ENCODE measurements around the gene PPP2R5C.
A peak's percentile ranks its signal among the peaks of the same experiment; 100 is the strongest.

The PPP2R5C gene

GRCh38 chr14:101884089-101884933 is 122.8 kb downstream of the PPP2R5C start:
- Histone ChIP-seq H3K4me1 (ENCODE audit: control insufficient read depth, insufficient read depth, low read length) (no peaks in the 10 kb centered on the region), H3K4me3 (ENCODE audit: low read depth, low read length) (no peak overlapping the region), H3K27ac (ENCODE audit: extremely low read depth, low read depth, low read length) (no peak overlapping the region), H3K36me3 (ENCODE audit: control insufficient read depth in 2 of 2, insufficient read depth in 1 of 2, low read length in 2 of 2) (peaks cover 19 to 65% of the 10 kb centered on the region in 2 experiments), H3K9me3 (ENCODE audit: control insufficient read depth, insufficient read depth, low read depth, low read length) (no peaks in the 10 kb centered on the region)
- ChIA-PET POLR2A (no interaction called here), CTCF (no interaction called here)
- TF ChIP-seq ZNF830 (tag by site-specific recombination; IDR thresholded peaks at IDR 0.05; ENCODE audit: low read depth) (no peak), ZBTB8A (tag by site-specific recombination; IDR thresholded peaks at IDR 0.05) (no peak), ZNF10 (tag by site-specific recombination; IDR thresholded peaks at IDR 0.05) (peak; percentile 89)

- TF ChIP-seq ZNF654 (tag by site-specific recombination; IDR thresholded peaks at IDR 0.05; ENCODE audit: low read depth) (no peak), ZNF354C (tag by site-specific recombination; IDR thresholded peaks at IDR 0.05; ENCODE audit: borderline replicate concordance, low read depth) (no peak), ZNF18 (tag by site-specific recombination; IDR thresholded peaks at IDR 0.05) (no peak), ZSCAN16 (tag by site-specific recombination; IDR thresholded peaks at IDR 0.05) (no peak)
- H3K4me3 ChIP-seq (ENCODE audit: low read depth, low read length): no peak overlapping the region
- CTCF ChIA-PET: no interaction called here
- peaks cover 19 to 67% of the 10 kb centered on the region in 2 experiments for H3K36me3 ChIP-seq (ENCODE audit: control insufficient read depth in 2 of 2, insufficient read depth in 1 of 2, low read length in 2 of 2)
- POLR2A ChIA-PET: no interaction called here
- no peak overlapping the region for H3K27ac ChIP-seq (ENCODE audit: extremely low read depth, low read depth, low read length)
- H3K9me3 ChIP-seq (ENCODE audit: control insufficient read depth, insufficient read depth, low read depth, low read length): no peaks in the 10 kb centered on the region
- no peaks in the 10 kb centered on the region for H3K4me1 ChIP-seq (ENCODE audit: control insufficient read depth, insufficient read depth, low read length)
Observed at GRCh38 chr14:101884934-101885576, 123.5 kb downstream of the PPP2R5C start.

- Histone ChIP-seq H3K27ac (ENCODE audit: extremely low read depth, low read depth, low read length) (no peak overlapping the region), H3K36me3 (ENCODE audit: control insufficient read depth in 2 of 2, insufficient read depth in 1 of 2, low read length in 2 of 2) (peaks cover 22 to 70% of the 10 kb centered on the region in 2 experiments), H3K9me3 (ENCODE audit: control insufficient read depth, insufficient read depth, low read depth, low read length) (no peaks in the 10 kb centered on the region), H3K4me1 (ENCODE audit: control insufficient read depth, insufficient read depth, low read length) (no peaks in the 10 kb centered on the region), H3K4me3 (ENCODE audit: low read depth, low read length) (no peak overlapping the region)
- ChIA-PET POLR2A (interaction anchor here (0.6 kb wide), 1 partner anchor 1318 kb away, joined by 12 read pairs; no protein-coding TSS in a partner anchor), CTCF (interaction anchor here (1.3 kb wide), 1 partner anchor 117 kb away, joined by 3 read pairs; no protein-coding TSS in a partner anchor)
- TF ChIP-seq ZBTB7A (tag by site-specific recombination; IDR thresholded peaks at IDR 0.05; ENCODE audit: low read depth) (no peak), ZNF600 (tag by site-specific recombination; IDR thresholded peaks at IDR 0.05) (0 out of 2 replicates have a peak, but pooled peaks have one; percentile 13), ZNF19 (tag by site-specific recombination; IDR thresholded peaks at IDR 0.05; ENCODE audit: low read depth) (no peak)
Observed at GRCh38 chr14:101887219-101887618, 125.7 kb downstream of the PPP2R5C start.

- ChIA-PET POLR2A (no interaction called here), CTCF (no interaction called here)
- no peaks in the 10 kb centered on the region for H3K9me3 ChIP-seq (ENCODE audit: control insufficient read depth, insufficient read depth, low read depth, low read length)
- H3K27ac ChIP-seq (ENCODE audit: extremely low read depth, low read depth, low read length): no peak overlapping the region
- H3K36me3 ChIP-seq (ENCODE audit: control insufficient read depth in 2 of 2, insufficient read depth in 1 of 2, low read length in 2 of 2): peaks cover 25 to 73% of the 10 kb centered on the region in 2 experiments
- H3K4me1 ChIP-seq (ENCODE audit: control insufficient read depth, insufficient read depth, low read length): no peaks in the 10 kb centered on the region
- no peak overlapping the region for H3K4me3 ChIP-seq (ENCODE audit: low read depth, low read length)
- TF ChIP-seq PRDM10 (tag by site-specific recombination; IDR thresholded peaks at IDR 0.05): no peak
- no peak for TF ChIP-seq ZNF23 (tag by site-specific recombination; IDR thresholded peaks at IDR 0.05; ENCODE audit: borderline replicate concordance)
- TF ChIP-seq ZNF221 (tag by site-specific recombination; IDR thresholded peaks at IDR 0.05; ENCODE audit: borderline replicate concordance): no peak
- no peak for TF ChIP-seq ZNF416 (tag by site-specific recombination; IDR thresholded peaks at IDR 0.05)
- no peak for TF ChIP-seq ZNF280D (tag by site-specific recombination; IDR thresholded peaks at IDR 0.05)
- no peak for TF ChIP-seq ZNF660 (tag by site-specific recombination; IDR thresholded peaks at IDR 0.05)
- TF ChIP-seq ZNF175 (tag by site-specific recombination; IDR thresholded peaks at IDR 0.05): no peak
- no peak for TF ChIP-seq BCL11B (tag by site-specific recombination; IDR thresholded peaks at IDR 0.05; ENCODE audit: low read depth)
Observed at GRCh38 chr14:101888182-101888581, 126.7 kb downstream of the PPP2R5C start.

All from HEK293 (cell line).